D721Med (cell line): ENCODE results near the gene CERK.

Source experiments
- DNase-seq: peaks from one replicate; pipeline ENCODE4 v3.0.0; 2011; ENCODE audit warnings: low spot score; ENCODE audit not compliant: insufficient read length
- FAIRE-seq: peaks from 2 replicates; lab custom pipeline; 2011; peaks lifted over from hg19 to GRCh38; lab: Jason Lieb, UNC
- CTCF ChIP-seq: IDR thresholded peaks from 2 replicates; pipeline ENCODE4 v1.5.1; 2012; ENCODE audit warnings: mild to moderate bottlenecking, control low read depth; ENCODE audit not compliant: insufficient read depth; ENCODE audit errors: missing control alignments

Gene CERK

GRCh38 chr22:46697811-46698515 lies 40.1 kb downstream of the CERK start:
- FAIRE-seq (no peak), DNase-seq (no peak)
- TF ChIP-seq CTCF: no peak

GRCh38 chr22:46696614-46697013 lies 41.4 kb downstream of the CERK start:
- FAIRE-seq: no peak
- DNase-seq: no peak
- TF ChIP-seq CTCF: no peak

- DNase-seq (no peak), FAIRE-seq (no peak)
- TF ChIP-seq CTCF: no peak
Observed at GRCh38 chr22:46696229-46696518, 41.9 kb downstream of the CERK start.

GRCh38 chr22:46695346-46696228 lies 42.5 kb downstream of the CERK start:
- FAIRE-seq (no peak), DNase-seq (no peak)
- TF ChIP-seq CTCF: no peak

- no peak for FAIRE-seq
Observed at GRCh38 chr22:46694416-46695170, 43.5 kb downstream of the CERK start.

More at GRCh38 chr22:46694416-46695170, 43.5 kb downstream of the CERK start:
- no peak for TF ChIP-seq CTCF
- DNase-seq: no peak
